Type B pancreatic cell (in vitro differentiated cells): Measurements from ENCODE around the gene PTGS2. TPM values are rescaled to one million over a fixed set of nuclear protein-coding genes. Genes with fewer than 3 reads are reported as not detected.

Experiments used
- DNase-seq: peaks from one replicate; pipeline ENCODE4 v3.0.0; 2021; ENCODE audit warnings: mixed read lengths; ENCODE audit not compliant: unreplicated experiment; ENCODE audit errors: extremely low spot score
- H3K27ac Mint-ChIP-seq: 2 replicates; pipeline ENCODE4 v1.8.0; 2021; ENCODE audit warnings: mild to moderate bottlenecking, mixed read lengths
- H3K27me3 Mint-ChIP-seq: 2 replicates; pipeline ENCODE4 v1.8.0; 2021; ENCODE audit warnings: mixed read lengths
- H3K36me3 Mint-ChIP-seq: 2 replicates; pipeline ENCODE4 v1.8.0; 2021; ENCODE audit warnings: mixed read lengths
- H3K4me1 Mint-ChIP-seq: one replicate; pipeline ENCODE4 v1.8.0; 2021; ENCODE audit warnings: mixed read lengths; ENCODE audit not compliant: unreplicated experiment
- H3K4me3 Mint-ChIP-seq: 2 replicates; pipeline ENCODE4 v1.8.0; 2021; ENCODE audit warnings: mild to moderate bottlenecking, mixed read lengths
- H3K9me3 Mint-ChIP-seq: 2 replicates; pipeline ENCODE4 v1.8.0; 2021; ENCODE audit warnings: mixed read lengths
- total RNA-seq: library from RNA; stranded (reverse); gene quantifications from 2 replicates; pipeline ENCODE4 v1.2.1, GENCODE V29; 2021; ENCODE audit warnings: low replicate concordance
- TF ChIP-seq, protein P1 (sequence below): fragments of 200-600 bp; sonication (generic); conservative IDR thresholded peaks from 2 replicates; pipeline ENCODE4 v1.5.0; 2021; ENCODE audit warnings: antibody characterized with exemption, mild to moderate bottlenecking

PTGS2 gene
- total RNA-seq, 1 donor from 2014 or later, result 2.2 TPM

DNA sequence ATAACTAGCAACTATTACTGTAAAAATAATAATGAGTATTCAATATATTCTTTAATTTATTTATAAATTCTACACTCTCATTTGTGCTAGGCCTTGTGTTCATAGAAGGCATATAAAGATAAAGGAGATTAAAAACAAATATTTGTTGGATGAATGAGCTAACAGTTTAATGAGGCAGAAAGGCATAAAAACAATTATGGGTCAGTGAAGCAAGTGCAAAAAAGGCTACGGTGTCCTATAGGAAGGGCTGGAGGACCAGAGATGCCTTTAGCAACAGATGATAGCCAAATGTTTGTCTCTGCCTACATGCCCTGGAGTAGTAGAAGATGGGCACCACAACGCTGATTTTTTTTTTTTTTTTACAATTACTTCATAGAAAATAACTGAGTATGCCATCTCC is 45.7 kb downstream of the PTGS2 start:
- Mint-ChIP-seq H3K4me1 (no peaks in the 10 kb centered on the region), H3K27me3 (no peaks in the 10 kb centered on the region), H3K27ac (no peak overlapping the region), H3K9me3 (peaks cover 7% of the 10 kb centered on the region), H3K4me3 (no peak overlapping the region), H3K36me3 (no peaks in the 10 kb centered on the region)
- DNase-seq, result no peak
- TF ChIP-seq, protein P1, sequence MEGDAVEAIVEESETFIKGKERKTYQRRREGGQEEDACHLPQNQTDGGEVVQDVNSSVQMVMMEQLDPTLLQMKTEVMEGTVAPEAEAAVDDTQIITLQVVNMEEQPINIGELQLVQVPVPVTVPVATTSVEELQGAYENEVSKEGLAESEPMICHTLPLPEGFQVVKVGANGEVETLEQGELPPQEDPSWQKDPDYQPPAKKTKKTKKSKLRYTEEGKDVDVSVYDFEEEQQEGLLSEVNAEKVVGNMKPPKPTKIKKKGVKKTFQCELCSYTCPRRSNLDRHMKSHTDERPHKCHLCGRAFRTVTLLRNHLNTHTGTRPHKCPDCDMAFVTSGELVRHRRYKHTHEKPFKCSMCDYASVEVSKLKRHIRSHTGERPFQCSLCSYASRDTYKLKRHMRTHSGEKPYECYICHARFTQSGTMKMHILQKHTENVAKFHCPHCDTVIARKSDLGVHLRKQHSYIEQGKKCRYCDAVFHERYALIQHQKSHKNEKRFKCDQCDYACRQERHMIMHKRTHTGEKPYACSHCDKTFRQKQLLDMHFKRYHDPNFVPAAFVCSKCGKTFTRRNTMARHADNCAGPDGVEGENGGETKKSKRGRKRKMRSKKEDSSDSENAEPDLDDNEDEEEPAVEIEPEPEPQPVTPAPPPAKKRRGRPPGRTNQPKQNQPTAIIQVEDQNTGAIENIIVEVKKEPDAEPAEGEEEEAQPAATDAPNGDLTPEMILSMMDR, result no peak

GRCh38 chr1:186633116-186633515 is 47.1 kb downstream of the PTGS2 start:
- Mint-ChIP-seq H3K4me1 (no peaks in the 10 kb centered on the region), H3K27ac (no peak overlapping the region), H3K9me3 (peaks cover 7% of the 10 kb centered on the region), H3K36me3 (no peaks in the 10 kb centered on the region), H3K4me3 (no peak overlapping the region), H3K27me3 (no peaks in the 10 kb centered on the region)
- TF ChIP-seq, protein P1, result no peak
- no peak for DNase-seq

DNA sequence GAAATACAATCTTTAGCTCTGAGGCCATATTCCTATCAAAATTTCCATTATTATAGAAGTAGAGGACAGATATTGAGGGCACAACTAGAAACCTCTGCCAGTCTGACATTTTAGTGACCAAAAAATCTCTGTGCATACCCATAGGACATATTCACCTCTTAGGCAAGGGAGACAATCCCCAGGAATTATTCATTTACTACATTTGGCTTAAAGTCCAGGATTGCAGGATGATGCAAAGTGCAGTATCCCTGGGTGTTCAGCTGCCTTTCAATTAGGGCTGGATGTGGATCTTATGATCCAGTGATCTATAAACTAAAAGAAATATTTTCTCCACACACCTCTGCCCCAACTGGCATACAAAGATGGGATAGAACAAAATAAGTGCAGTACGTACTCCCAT is 50.9 kb downstream of the PTGS2 start:
- Mint-ChIP-seq H3K4me3 (no peak overlapping the region), H3K9me3 (no peaks in the 10 kb centered on the region), H3K4me1 (no peaks in the 10 kb centered on the region), H3K27ac (no peak overlapping the region), H3K27me3 (no peaks in the 10 kb centered on the region), H3K36me3 (no peaks in the 10 kb centered on the region)
- TF ChIP-seq, protein P1, result no peak
- DNase-seq, result no peak

DNA sequence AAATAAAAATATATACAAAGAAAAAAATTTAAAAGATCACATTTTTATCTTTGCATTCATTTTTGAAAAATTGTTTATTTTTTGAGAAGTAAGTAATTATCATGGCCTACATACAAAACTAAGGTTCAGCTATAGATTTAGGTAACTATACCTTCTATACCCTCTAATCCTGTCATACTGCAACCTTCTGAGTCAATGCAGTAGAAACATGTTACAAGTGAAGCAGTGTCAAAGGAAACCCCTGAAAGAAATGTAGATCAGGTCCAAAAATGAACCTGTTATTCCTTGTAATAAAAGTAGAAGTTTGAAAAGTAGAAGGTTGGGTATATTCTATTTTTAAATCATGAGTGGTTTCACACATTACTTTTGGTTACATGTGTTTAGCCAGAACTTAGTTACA is 51.3 kb downstream of the PTGS2 start:
- H3K4me1 Mint-ChIP-seq, result no peaks in the 10 kb centered on the region
- TF ChIP-seq, protein P1, result no peak

GRCh38 chr1:186627019-186627418 is 53.2 kb downstream of the PTGS2 start:
- DNase-seq, result no peak
- H3K4me3 Mint-ChIP-seq, result no peak overlapping the region
- H3K27ac Mint-ChIP-seq, result no peak overlapping the region
- H3K4me1 Mint-ChIP-seq, result no peaks in the 10 kb centered on the region
- H3K9me3 Mint-ChIP-seq, result no peaks in the 10 kb centered on the region
- no peaks in the 10 kb centered on the region for H3K36me3 Mint-ChIP-seq
- TF ChIP-seq, protein P1, result no peak
- no peaks in the 10 kb centered on the region for H3K27me3 Mint-ChIP-seq

More for the DNA sequence above, 51.3 kb downstream of the PTGS2 start:
- no peaks in the 10 kb centered on the region for H3K36me3 Mint-ChIP-seq
- DNase-seq, result no peak
- no peaks in the 10 kb centered on the region for H3K27me3 Mint-ChIP-seq
- no peak overlapping the region for H3K27ac Mint-ChIP-seq
- no peak overlapping the region for H3K4me3 Mint-ChIP-seq
- no peaks in the 10 kb centered on the region for H3K9me3 Mint-ChIP-seq

GRCh38 chr1:186626356-186626932 is 53.8 kb downstream of the PTGS2 start:
- Mint-ChIP-seq H3K9me3 (no peaks in the 10 kb centered on the region), H3K4me1 (no peaks in the 10 kb centered on the region), H3K27ac (no peak overlapping the region), H3K4me3 (no peak overlapping the region), H3K36me3 (no peaks in the 10 kb centered on the region), H3K27me3 (no peaks in the 10 kb centered on the region)
- TF ChIP-seq, protein P1, result no peak
- DNase-seq, result no peak
